ENCODE data around the gene NR2F2. TPM values are rescaled to one million over a fixed set of nuclear protein-coding genes. Genes with fewer than 3 reads are reported as not detected.

The NR2F2 gene
- total RNA-seq, 2 experiments from 2014 or later, result not detected

DNA sequence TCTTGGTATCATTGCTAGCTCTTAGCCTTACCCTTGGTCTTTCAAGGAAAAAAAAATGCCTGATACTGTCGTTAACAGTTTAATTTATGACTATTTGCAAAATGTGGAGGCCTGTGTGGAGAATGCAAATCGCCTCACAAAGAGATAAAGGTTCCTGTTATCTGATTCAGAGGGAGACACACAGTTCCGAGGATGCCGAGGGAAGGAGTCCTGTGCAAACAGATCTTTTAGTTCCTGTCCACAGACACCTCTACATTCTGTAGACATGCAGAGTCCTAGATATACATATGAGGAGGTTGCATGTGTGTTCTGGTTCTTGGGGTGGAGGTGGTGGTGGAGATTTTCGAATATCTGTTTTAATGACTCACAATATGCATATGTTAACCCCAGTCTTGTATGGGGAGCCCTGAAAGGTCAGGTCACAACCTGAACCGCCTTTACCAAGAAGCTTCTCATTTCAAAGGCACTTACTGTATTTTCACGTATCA is 5.7 kb downstream of the NR2F2 start:
- Mint-ChIP-seq H3K36me3 (ENCODE audit: low read depth) (peaks cover 10% of the 10 kb centered on the region), H3K4me1 (ENCODE audit: low read depth) (peaks cover 6% of the 10 kb centered on the region), H3K27me3 (ENCODE audit: low read depth) (peaks cover 77% of the 10 kb centered on the region), H3K9me3 (ENCODE audit: insufficient read depth) (no peaks in the 10 kb centered on the region), H3K4me3 (no peak overlapping the region), H3K27ac (no peak overlapping the region)
- no peak for DNase-seq
- ChIA-PET POLR2A (no interaction called here), CTCF (interaction anchor here (1.7 kb wide), 1 partner anchor 9 kb away, joined by 4 read pairs; no protein-coding TSS in a partner anchor)
- ATAC-seq, result no peak

DNA sequence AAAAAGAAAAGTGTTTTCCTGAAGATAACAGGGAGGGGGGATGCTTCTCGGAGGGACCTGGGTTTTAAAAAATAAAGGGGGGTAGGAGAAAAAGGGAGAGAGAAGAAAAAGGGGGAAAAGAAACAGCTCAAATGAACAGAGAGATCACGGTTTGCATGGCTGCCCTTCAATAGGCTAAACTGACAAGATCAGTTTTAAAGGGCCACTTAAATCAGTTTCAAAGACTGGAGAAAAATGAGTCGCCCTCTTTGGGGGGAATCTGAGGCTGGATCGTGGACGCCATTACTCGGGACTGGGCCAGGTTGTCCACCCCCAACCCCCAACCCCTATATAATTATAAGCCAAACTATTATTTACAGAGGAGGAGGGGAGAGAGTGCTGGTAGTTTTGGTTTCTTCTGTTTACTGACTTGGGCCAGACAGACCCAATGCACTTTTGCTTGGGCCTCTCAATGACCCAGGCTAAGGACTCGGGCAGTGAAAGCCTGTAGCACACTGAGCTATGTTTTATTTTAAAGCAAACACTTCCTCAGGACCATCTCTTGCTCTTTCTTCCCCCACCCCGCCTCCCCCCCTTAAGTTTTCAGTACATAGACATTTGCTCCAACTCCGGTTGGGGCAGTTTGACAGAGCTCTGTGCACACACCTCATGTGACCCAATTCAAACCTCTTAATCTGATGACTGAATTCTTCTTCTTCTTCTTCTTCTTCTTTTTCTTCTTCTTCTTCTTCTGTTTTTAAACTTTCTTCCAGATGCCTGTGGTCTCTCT is 6.3 kb downstream of the NR2F2 start:
- no peak for DNase-seq
- Mint-ChIP-seq H3K4me3 (no peak overlapping the region), H3K27me3 (ENCODE audit: low read depth) (peaks cover 75% of the 10 kb centered on the region), H3K4me1 (ENCODE audit: low read depth) (peaks cover 6% of the 10 kb centered on the region), H3K36me3 (ENCODE audit: low read depth) (peaks cover 10% of the 10 kb centered on the region), H3K27ac (no peak overlapping the region), H3K9me3 (ENCODE audit: insufficient read depth) (no peaks in the 10 kb centered on the region)
- ATAC-seq, result no peak
- CTCF ChIA-PET, result interaction anchor here (1.7 kb wide), 1 partner anchor 9 kb away, joined by 4 read pairs; no protein-coding TSS in a partner anchor
- POLR2A ChIA-PET, result no interaction called here

DNA sequence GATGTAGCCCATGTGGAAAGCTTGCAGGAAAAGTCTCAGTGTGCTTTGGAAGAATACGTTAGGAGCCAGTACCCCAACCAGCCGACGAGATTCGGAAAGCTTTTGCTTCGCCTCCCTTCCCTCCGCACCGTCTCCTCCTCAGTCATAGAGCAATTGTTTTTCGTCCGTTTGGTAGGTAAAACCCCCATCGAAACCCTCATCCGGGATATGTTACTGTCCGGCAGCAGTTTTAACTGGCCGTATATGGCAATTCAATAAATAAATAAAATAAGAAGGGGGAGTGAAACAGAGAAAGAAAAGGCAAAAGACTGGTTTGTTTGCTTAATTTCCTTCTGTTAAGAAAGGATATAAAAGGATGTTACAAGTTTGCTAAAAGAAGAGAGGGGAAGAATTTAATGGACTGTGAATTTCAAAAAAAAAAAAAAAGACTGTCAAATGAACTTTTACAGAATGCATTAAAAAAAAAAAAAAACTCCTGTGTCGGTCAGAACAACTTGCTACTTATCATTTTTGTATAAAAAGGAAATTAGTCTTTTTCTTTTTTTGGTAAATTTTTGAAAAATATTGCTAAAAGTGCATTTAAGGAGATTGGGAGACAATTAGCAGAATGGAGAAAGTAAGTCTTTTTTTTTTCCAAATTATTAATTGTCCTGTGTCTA is 7.0 kb downstream of the NR2F2 start:
- POLR2A ChIA-PET, result no interaction called here
- CTCF ChIA-PET, result interaction anchor here (1.0 kb wide), 1 partner anchor 10 kb away, joined by 4 read pairs; no protein-coding TSS in a partner anchor
- no peak for ATAC-seq

DNA sequence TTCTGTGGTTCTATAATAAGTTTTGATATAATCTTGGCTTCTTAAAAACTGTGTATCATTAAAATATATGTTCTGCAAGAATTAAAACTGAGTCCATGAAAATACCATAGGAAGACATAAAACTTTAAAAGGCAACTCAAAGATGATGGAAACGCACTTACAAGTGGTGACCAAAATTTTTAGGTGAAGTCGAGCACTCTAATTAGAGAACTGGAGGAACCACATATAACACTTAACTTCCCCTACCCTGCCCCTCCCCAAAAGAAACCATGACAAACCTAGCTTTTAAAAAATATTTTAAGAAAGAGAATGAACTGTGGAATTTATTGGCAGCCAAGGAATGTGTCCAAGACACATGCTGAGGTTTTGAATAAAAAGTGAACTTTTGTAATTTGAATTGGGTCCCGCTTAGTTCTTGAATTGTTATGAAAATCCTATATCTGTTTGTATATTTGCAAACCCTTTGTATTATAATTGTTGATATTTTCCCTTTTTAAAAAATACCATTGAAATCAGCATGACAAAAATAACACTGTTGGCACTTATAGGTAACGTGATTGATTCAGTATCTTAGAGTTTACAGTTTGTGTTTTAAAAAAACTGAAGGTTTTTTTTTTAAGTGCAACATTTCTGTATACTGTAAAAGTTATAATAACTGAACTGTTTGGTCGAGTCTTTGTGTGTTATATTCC is 7.7 kb downstream of the NR2F2 start:
- POLR2A ChIA-PET, result no interaction called here
- CTCF ChIA-PET, result interaction anchor here (1.0 kb wide), 1 partner anchor 11 kb away, joined by 4 read pairs; no protein-coding TSS in a partner anchor
- Mint-ChIP-seq H3K36me3 (ENCODE audit: low read depth) (peaks cover 13% of the 10 kb centered on the region), H3K27me3 (ENCODE audit: low read depth) (peaks cover 83% of the 10 kb centered on the region), H3K4me1 (ENCODE audit: low read depth) (peaks cover 2% of the 10 kb centered on the region), H3K9me3 (ENCODE audit: insufficient read depth) (no peaks in the 10 kb centered on the region), H3K4me3 (no peak overlapping the region), H3K27ac (no peak overlapping the region)
- no peak for ATAC-seq
- DNase-seq, result no peak

More for the DNA sequence above, 7.0 kb downstream of the NR2F2 start:
- Mint-ChIP-seq H3K4me1 (ENCODE audit: low read depth) (peaks cover 6% of the 10 kb centered on the region), H3K4me3 (no peak overlapping the region), H3K27ac (no peak overlapping the region), H3K36me3 (ENCODE audit: low read depth) (peaks cover 10% of the 10 kb centered on the region), H3K27me3 (ENCODE audit: low read depth) (peaks cover 80% of the 10 kb centered on the region), H3K9me3 (ENCODE audit: insufficient read depth) (no peaks in the 10 kb centered on the region)
- DNase-seq, result no peak

DNA sequence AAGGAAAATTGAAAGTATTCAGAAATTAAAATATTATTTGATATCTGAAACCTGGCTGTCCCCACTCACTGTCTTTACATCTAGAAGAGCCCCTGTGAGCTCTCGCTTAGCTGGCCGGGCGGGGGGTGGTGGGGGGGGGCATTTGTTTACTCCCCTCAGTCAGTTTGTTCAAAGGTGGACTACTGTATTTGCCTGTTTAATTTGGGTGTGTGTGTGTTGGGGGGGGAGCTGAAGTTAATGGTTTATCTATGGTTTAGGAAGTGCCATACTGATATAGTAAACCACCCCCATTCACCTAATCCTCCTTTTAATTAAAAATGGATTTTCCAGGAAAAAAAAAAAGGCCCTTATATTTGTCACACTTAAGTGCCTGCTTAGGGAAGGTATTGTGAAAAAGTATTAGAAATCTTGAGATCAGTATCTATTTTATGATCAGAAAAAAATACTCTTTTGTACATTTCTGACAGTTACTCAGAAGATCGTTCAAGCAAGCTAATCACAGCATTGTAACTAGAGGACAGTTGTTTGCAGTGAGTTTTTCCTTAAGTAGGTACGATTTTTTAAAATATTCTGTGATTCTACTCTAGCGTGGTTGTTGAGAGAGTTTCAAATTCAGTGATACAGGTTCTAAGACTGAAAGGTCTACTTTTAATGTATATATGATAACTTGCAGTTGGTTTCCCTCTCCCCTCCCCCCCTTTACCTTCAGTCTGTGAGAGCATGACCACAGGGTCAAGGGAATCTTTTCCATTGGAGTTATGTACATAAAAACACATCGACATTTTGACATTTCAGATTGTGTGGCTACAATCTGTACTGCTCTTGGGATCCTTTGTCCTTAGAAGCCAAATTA is 8.5 kb downstream of the NR2F2 start:
- ChIA-PET CTCF (interaction anchor here (1.0 kb wide), 1 partner anchor 12 kb away, joined by 4 read pairs; no protein-coding TSS in a partner anchor), POLR2A (no interaction called here)
- DNase-seq, result no peak
- Mint-ChIP-seq H3K9me3 (ENCODE audit: insufficient read depth) (no peaks in the 10 kb centered on the region), H3K27ac (no peak overlapping the region), H3K4me1 (ENCODE audit: low read depth) (no peaks in the 10 kb centered on the region), H3K36me3 (ENCODE audit: low read depth) (peaks cover 10% of the 10 kb centered on the region), H3K27me3 (ENCODE audit: low read depth) (peaks cover 81% of the 10 kb centered on the region), H3K4me3 (no peak overlapping the region)
- no peak for ATAC-seq

DNA sequence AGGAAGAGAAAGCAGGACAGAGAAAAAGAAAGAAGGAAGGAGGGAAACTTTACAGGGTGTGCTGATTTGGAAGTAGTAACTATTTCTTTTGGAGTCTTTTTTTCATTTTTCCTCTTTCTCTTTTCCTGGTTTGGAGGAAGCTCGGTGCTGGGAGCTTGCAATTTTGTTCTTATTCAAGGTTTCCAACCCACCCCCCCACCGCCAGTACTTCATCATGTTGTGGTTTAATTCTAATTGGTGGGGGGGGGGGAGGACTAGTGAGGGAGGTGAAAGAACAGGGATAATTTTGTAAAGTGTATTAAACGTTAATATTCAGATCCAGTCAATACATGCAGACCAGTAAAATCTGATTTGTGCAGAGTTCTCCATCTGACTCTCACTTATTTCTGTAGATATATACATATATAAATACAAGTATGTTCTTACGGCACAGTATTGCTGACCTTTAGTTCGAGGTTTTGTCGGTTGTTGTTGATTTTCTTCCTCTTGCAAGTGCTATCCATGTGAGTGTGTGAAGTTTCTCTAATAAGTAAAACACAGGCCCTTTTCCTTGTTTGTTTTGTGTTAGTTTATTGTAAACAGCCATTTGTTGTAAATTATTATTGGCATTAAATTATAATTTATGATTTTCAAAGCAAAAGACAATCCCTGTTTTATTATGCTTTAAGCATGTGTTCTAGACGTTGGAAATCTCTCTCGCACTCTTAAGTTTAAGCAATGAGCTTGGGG is 9.3 kb downstream of the NR2F2 start:
- Mint-ChIP-seq H3K27ac (no peak overlapping the region), H3K4me1 (ENCODE audit: low read depth) (no peaks in the 10 kb centered on the region), H3K36me3 (ENCODE audit: low read depth) (peaks cover 11% of the 10 kb centered on the region), H3K9me3 (ENCODE audit: insufficient read depth) (no peaks in the 10 kb centered on the region), H3K4me3 (no peak overlapping the region), H3K27me3 (ENCODE audit: low read depth) (peaks cover 80% of the 10 kb centered on the region)
- DNase-seq (no peak), ATAC-seq (no peak)
- ChIA-PET POLR2A (no interaction called here), CTCF (no interaction called here)

DNA sequence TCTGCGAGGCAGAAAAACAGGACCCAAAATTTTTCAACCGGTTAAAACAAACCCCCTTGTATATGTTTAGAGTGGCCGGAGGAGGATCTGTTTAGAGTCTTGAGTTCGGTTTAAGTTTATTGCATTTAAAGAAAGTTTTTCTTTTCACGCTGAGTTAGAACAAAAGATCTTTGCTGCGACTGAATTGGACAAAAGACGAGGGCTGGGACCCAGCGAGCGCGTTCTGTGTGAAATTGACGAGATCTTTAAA is 9.8 kb downstream of the NR2F2 start:
- peaks cover 11% of the 10 kb centered on the region for H3K36me3 Mint-ChIP-seq (ENCODE audit: low read depth)
- H3K27ac Mint-ChIP-seq, result no peak overlapping the region
- no peaks in the 10 kb centered on the region for H3K9me3 Mint-ChIP-seq (ENCODE audit: insufficient read depth)
- ATAC-seq (no peak), DNase-seq (no peak)
- POLR2A ChIA-PET, result no interaction called here
- no peak overlapping the region for H3K4me3 Mint-ChIP-seq
- CTCF ChIA-PET, result interaction anchor here (1.1 kb wide), 1 partner anchor 26 kb away, joined by 3 read pairs; no protein-coding TSS in a partner anchor
- peaks cover 82% of the 10 kb centered on the region for H3K27me3 Mint-ChIP-seq (ENCODE audit: low read depth)
- H3K4me1 Mint-ChIP-seq (ENCODE audit: low read depth), result no peaks in the 10 kb centered on the region

DNA sequence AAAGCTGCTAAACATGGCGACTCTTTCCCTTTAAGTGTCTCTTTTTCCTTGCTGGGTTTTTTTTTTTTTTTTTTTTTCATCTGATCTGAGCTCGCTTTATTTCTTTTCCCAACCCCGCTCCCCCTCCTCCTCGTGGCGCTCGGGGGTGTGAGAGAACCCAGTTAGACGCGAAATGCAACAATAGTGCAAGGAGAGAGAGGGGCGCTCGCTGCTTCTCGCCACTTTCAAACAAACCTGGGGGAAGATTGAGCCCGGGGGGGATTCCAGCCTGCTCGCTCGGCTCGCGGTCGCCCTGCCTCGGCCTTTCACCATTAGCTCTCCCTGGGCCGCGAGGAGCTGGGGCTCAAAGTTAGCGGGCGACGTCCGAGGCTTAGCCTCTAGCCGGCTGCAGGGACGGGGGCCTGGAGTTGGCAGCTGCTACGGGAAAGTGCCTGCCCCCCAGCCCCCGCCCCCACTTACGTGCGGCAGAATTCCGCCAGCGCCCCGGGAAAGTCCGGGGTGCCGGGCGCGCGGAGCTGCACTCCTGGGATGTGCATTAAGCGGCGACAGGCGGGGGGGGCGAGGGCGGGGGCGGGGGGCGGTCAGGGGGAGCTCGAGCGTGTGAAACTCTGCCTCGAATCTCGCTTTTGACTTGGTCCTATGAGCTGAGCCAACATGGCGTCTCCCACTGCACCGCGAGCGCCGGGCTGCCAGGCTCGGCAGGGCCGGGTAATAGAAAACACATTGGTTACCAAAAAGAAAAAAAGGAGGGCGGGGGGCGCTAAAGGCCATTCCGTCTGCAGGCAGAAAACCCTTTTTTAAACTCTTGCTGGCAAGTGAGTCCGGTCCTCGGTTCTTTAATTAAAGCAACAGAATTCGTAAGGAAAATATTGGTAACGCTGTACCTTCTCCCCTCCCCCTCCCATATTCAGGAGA is 10.4 kb downstream of the NR2F2 start:
- Mint-ChIP-seq H3K4me3 (no peak overlapping the region), H3K36me3 (ENCODE audit: low read depth) (peaks cover 11% of the 10 kb centered on the region), H3K27me3 (ENCODE audit: low read depth) (peaks cover 83% of the 10 kb centered on the region), H3K27ac (no peak overlapping the region), H3K4me1 (ENCODE audit: low read depth) (no peaks in the 10 kb centered on the region), H3K9me3 (ENCODE audit: insufficient read depth) (no peaks in the 10 kb centered on the region)
- ChIA-PET CTCF (interaction anchor here (1.1 kb wide), 1 partner anchor 26 kb away, joined by 3 read pairs; no protein-coding TSS in a partner anchor), POLR2A (no interaction called here)
- ATAC-seq (no peak), DNase-seq (no peak)

DNA sequence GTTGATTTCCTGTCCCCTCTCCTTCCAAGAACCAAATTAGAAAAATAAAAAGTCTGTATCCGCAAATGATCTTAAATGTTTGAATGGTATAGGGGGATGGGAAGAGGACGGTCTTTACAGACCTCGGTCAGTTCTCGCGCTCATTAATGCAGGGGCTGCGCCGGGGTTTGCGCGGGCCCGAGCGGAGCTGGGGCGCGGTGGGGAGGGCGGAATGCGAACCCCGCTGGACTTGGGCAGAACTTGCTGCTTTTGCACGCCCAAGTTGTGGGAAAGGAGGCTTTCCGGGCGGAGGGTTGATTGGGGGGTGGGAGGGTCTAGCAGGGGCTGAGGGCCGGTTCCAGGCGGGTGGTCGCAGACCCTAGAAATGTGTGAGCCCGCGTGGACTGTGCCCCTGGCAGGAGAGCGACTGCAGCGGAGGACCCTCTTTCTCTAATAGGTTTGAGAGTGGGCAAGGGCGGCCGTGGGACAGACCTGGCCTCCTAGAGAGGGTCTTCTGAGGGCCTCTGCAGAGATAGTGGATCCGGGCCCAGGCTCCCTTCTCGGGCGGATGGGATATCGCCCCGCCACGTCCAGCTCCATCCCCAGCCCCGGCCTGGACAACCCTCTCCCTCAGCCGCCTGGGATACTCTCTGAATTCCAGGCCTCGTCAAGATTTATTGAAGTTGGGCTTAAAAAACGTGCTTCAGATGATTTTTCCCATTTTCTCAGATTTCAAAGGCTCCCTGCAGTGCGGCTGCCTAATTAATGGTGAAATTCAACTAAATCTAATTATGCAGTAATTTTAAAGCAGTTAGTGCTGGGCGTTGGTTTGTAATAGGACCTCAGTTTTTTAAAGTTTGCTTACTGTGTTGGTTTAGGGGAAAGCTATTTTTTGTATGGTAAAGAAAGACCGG is 11.3 kb downstream of the NR2F2 start:
- Mint-ChIP-seq H3K27ac (peak overlapping the region; percentile 34), H3K36me3 (ENCODE audit: low read depth) (peaks cover 11% of the 10 kb centered on the region), H3K4me3 (no peak overlapping the region), H3K27me3 (ENCODE audit: low read depth) (peaks cover 85% of the 10 kb centered on the region), H3K4me1 (ENCODE audit: low read depth) (no peaks in the 10 kb centered on the region), H3K9me3 (ENCODE audit: insufficient read depth) (no peaks in the 10 kb centered on the region)
- ATAC-seq, result no peak
- ChIA-PET CTCF (interaction anchor here (0.6 kb wide), 1 partner anchor 877 kb away, joined by 3 read pairs; no protein-coding TSS in a partner anchor), POLR2A (no interaction called here)
- no peak for DNase-seq
